GM18498 (cell line): ENCODE data around the gene JPH3.

Source experiments
- ATAC-seq: cut with Tn5 transposase; IDR thresholded peaks from one replicate; pipeline ENCODE4 v1.9.1; 2021; ENCODE audit warnings: mild to moderate bottlenecking, moderate library complexity; ENCODE audit not compliant: unreplicated experiment

The JPH3 gene

DNA sequence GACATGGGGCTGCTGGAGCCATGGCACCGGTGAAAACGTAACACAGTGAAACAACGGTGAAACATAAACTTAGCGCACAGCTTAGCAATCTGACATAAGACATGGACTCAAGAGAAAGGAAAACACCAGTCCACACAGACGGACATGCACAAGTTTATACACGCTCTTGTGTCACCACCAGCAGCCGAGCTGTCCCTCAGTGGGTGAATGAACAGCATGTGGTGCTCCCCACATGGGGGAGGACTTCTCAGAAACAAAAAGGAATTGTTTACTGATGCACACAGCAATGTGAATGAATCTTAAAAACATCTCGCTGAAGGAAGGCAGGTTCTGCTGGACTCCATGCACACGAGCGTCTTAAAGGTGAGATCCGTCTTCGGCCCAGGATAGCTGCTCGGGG, 129.3 kb downstream of the JPH3 start:
- ATAC-seq: no peak

DNA sequence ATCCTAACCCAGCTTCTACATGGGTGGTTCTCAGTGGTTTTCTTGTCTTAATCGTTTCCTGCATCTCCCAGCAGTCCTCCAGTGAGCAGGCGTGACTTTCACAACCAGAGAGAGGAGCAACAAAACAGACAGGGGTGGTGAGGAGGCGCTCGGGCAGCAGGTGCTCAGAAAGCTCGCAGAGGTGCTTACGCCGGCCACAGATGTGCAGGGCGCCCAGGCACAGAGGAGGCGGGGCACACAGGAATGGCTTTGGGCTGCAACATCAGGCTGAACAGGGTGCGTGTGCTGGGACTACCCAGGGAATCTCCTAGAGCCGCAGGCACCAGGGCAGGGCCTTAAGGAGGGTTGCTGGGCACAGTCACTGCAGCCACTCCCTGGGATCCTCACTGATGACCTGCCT, 130.9 kb downstream of the JPH3 start:
- no peak for ATAC-seq

DNA sequence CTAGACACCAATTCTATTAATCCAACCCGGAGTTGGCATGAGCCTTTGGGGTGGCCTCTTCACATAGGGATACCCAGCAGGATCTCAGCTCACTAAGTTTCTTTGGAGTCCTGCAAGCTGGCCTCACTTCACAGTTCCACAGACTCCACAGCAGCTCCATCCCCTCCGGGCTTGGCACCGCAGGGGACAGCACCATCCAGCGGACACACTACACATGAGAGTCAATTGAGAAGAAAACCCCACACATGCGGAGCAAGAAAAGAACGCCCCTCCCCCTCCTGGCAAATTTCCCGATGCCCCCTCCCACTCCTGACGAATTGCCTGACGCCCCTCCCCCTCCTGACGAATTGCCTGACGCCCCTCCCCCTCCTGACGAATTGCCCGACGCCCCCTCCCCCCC, 132.3 kb downstream of the JPH3 start:
- no peak for ATAC-seq

DNA sequence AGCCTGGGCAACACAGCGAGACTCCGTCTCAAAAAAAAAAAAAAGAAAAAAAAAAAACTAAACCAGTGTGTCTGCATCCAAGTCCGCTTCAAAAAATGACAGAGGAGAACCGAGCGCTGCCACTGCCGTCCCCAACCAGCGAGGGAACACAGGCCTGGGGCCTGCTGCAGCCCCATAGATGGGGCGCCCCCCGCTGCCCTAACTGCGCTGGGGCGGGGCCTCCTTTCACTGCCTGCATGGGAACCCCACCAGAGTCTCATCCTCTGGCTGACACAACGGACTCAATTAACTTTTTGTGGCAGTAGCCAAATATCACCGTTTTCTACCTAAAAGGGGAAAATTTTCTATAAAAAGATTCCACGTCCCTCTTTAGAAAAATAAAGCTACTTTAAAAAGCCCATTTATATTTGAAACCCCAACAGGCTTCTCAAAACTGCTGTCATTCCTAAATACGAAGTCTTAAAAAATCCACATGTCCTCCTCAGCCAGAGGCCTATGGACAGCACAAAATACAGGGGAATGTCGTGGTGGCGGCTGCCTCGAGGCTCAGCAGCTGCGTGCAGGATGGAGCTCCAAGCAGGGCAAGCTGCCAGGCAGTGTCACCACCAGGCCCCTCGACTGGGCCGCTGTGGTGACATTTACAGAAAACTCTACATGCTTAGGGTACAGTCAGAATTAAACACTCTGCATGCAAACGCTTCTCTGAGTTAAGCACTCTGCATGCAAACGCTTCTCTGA, 133.1 kb downstream of the JPH3 start:
- no peak for ATAC-seq

DNA sequence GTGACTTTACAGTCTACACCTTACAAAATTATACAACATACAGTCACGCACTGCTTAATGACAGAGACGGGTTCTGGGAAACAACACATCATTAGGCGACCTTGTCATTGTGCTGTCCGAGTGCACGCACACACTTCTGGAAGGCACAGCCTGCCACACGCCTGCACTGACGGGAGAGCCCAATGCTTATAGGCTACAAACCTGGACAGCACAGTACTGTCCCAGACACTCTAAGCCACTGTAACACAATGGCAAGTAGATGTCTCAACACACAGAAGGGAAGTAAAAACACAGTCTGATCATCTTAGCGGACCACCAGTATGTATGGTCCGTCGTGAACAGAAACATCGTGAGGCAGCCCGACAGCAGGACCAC, 133.7 kb downstream of the JPH3 start:
- no peak for ATAC-seq

DNA sequence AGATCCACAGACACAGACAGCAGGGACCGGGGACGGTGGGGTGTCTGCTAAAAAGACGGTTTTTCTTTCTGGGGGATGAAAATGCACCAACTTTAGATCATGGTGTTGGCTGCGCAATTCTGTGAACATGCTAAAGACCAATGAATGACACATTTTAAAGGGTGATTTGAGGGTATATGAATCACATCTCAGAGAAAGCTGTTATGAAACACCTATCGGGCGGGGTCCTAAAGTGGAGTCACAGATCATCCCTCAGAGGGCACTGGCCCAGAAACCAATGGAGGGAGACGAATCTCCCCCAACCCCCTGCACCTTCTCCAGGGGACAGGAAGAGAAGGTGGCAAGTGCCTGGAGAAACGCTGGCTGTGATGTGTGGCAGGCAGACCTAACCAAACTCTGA, 137.5 kb downstream of the JPH3 start:
- ATAC-seq: no peak

DNA sequence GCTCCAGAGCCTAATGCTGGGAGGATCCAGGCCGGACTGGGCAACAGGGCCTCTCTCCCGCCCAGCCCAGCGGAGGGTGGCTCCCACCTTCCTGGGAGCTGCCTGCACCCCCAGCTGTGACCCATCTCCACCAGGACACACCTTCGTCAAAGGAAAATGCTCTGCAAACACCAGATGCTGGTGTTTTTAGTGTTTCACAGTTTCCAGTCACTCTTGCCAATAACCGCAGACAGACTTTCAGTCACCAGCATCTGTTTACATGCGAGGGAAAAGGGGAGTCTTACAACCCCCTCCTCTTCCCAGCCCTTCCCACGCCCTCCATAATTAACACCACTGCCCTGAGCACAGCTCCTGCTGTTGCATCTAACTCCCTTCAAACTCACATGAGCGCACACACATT, 138.1 kb downstream of the JPH3 start:
- no peak for ATAC-seq

DNA sequence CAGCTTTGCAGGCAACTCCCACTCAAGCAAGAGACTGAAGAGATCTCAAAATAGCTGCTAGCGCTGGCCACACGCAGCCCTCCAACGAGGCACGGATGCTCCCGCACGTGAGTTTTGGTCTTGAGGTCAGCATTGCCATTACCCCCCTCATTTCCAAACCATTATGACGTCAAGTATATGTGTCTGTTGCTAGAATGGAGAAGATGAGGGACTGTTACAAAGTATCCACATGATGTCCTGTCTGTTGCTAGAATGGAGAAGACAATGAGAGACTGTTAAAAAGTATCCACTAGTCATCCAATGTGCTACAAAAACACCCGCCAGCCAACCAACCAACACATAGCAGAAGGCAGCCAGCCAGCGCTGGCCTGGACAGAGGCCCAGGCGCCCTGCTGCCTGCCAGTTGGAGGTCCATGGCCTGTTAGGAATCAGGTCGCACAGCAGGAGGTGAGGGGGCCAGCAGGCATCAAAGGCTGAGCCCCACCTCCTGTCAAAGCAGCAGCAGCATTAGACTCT, 138.7 kb downstream of the JPH3 start:
- ATAC-seq: no peak

DNA sequence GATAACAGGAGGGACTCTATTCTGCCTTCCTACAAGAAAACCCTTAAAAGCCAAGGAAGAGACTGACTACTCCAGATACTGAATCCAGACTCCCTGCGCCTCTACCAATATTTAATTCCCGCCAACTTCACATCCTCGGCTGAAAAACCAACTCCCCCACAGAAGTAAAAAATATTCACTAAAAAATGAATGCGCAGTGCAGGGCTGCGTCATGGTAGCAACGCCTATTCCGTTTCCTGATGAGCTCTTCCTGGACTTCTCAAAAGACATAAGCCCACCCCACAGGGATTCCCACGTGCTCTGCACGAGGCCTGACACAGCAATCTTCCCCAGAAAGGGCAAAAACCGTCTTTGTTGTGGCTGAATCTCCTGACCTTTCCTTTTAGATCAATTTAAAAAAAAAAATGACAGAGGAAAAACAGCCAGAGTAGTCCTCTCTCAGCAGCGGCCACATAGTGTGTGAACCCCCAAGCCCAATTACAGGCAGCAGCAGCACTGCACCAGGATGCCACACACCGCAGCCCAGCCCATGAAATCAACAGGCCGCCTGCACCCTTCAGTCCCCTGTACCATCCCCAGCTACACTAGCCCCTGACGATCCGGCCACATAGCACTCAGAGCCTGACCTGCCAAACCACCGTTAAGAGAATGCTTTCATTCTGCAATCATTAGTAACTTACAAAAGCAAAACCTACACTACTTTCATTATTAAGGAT, 139.6 kb downstream of the JPH3 start:
- ATAC-seq: no peak

DNA sequence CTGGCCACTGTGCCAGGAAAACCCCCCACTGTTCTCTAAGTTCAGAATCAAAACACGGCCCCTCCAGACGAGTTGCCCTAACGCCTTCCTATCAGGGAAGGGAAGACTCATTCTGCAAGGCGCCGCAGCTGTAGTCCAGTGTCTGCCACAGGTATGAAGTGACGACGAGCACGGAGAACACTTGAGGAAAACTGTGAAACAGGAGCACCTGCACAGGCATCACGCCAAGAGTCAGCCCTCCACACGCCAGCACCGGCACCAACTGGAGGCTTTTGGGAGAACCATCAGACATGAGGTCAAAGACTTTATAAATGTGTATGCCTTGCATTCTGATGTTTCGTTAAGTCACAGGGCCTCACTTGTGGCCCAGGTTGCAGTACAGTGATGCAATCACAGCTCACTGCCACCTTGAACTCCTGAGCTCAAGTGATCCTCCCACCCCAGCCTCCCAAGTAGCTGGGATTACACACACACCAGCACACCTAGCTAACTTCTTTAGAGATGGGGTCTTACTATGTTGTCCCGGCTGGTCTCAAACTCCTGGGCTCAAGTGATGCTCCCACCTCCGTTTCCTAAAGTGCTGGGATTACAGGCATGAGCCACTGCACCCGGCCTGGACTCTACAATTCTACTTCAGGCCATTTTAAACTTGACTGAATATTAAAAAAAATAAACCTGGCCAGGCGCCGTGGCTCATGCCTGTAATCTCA, 140.6 kb downstream of the JPH3 start:
- ATAC-seq: no peak

DNA sequence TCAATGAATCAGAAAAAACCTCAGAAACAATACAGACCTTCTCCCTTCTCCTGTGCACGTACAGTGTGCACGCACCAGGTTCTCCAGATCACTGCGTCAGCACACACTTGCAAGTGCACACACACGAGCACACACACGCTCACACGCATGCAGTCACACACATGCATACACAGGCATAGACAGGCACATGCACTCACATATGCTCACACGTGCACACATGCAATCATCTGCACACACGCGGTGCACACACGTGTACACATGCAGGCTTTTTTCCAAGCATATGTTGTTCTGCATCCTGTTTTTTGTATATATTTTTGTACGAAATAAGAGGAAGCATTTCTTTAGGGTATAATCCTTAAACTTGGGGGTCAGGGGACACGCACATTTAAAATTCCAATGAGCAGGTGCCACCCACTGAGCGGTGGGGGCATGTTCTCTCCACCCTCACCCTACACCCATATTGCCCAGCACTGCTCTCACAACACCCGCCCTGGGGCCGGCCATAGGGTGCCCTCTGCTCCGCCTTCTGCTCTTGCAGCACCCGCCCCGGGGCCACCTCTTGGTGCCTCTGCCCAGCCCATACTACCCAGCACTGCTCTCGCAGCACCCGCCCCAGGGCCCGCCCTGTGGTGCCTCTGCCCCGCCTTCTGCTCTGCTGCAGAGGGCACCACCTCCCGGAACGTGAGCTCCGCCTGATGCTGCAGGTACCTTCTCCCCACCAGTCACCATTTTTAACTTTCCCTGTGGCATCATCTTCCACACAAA, 142.6 kb downstream of the JPH3 start:
- no peak for ATAC-seq

DNA sequence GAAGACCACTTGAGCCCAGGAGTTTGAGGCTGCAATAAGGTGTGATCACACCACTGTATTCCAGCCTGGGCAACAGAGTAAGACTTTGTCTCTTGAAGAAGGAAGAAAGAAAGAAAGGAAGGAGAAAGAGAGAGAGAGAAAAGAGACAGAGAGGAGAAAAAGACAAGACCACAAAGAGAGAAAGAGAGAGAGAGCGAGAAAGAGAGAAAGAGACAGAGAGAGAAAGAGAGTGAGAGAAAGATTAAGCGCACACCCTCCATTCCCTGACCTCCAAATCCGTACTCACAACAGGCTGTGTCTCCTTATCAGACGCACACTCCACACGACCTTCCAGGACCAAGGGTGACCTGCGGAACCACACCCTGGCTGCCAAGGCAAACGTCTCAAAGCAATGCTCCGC, 143.9 kb downstream of the JPH3 start:
- no peak for ATAC-seq
